Neural progenitor cell (in vitro differentiated cells): ENCODE measurements around the gene LINGO3.

Experiments used
- EZH2 ChIP-seq: fragments of 200-600 bp; sonication (generic); IDR thresholded peaks from 2 replicates; pipeline ENCODE4 v1.6.1; 2017; ENCODE audit warnings: antibody characterized with exemption, mild to moderate bottlenecking, moderate library complexity
- TF ChIP-seq, protein P1 (sequence below): fragments of 200-600 bp; sonication (generic); IDR thresholded peaks from 2 replicates; pipeline ENCODE4 v1.5.1; 2017; ENCODE audit warnings: antibody characterized with exemption, mild to moderate bottlenecking

GRCh38 chr19:2332341-2333026, 24.5 kb upstream of the LINGO3 start:
- no peak for TF ChIP-seq EZH2
- TF ChIP-seq, protein P1, sequence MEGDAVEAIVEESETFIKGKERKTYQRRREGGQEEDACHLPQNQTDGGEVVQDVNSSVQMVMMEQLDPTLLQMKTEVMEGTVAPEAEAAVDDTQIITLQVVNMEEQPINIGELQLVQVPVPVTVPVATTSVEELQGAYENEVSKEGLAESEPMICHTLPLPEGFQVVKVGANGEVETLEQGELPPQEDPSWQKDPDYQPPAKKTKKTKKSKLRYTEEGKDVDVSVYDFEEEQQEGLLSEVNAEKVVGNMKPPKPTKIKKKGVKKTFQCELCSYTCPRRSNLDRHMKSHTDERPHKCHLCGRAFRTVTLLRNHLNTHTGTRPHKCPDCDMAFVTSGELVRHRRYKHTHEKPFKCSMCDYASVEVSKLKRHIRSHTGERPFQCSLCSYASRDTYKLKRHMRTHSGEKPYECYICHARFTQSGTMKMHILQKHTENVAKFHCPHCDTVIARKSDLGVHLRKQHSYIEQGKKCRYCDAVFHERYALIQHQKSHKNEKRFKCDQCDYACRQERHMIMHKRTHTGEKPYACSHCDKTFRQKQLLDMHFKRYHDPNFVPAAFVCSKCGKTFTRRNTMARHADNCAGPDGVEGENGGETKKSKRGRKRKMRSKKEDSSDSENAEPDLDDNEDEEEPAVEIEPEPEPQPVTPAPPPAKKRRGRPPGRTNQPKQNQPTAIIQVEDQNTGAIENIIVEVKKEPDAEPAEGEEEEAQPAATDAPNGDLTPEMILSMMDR: no peak
